Activated CD8-positive, alpha-beta memory T cell treated with anti-CD3 and anti-CD28 coated beads for 48 hours (primary cell): Measurements from ENCODE around the gene MPHOSPH8.
"Not testable (repeated sequence)": the region's sequence is repeated elsewhere in the genome, so short reads cannot be mapped to it uniquely, and the experiment has no call there.

Experiments used
- DNase-seq, 3 experiments: peaks; one replicate each; pipeline ENCODE4 v3.0.0-alpha.2; 2020; ENCODE audit warnings: low read depth in 2 of 3, low spot score in 2 of 3

The MPHOSPH8 gene

DNA sequence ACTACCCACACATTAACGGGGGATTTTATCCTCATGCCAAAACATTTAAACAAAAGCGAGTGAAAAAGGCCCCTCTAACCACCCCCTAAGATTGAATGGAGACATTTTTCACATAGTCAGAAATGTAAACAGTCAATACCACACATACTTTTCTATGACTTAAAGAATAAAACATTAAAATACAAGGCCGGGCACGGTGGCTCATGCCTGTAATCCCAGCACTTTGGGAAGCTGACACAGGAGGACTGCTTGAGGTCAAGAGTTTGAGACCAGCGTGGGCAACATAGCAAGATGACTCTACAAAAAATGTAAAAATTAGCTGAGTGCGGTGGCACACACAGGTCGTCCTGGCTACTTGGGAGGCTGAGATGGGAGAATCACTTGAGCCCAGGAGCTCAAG is 47.3 kb downstream of the MPHOSPH8 start:
- no peak for DNase-seq

DNA sequence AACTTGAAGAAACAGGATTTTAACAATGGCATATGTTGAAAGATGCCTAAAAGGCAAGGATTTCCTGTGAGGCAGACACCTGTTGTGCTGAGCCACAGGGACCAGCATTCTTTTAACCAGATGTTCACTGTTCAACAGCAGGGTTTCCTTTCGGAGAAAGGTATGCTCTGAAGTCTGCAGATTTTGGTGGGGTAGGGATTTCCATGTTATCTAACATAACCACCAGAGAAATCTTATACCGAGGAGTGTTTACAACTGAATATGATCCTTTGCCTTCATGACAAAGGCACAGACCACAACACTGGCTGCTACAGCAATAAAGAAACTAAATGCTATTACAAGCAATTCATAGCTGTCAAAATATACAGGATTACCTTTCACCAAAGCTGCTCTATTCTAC is 48.1 kb downstream of the MPHOSPH8 start:
- no peak for DNase-seq

DNA sequence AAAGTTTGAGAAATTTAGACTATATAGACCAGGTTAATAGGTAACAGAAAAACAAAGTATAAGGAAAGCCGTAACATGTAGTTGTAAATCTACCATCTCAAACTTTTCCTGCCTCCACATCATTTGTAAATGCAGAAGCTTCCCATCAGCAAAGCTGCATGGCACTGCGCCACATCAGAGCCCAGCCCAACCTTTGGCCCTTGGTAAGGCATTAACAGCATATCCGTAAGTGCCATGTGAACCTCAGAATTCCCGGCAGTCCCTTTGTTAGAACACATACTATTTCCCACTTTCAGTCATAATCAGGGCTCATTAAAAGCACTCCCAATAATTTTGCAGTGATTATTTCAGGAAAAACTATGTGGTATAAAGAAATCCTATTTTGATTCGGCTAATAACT is 51.6 kb downstream of the MPHOSPH8 start:
- no peak for DNase-seq

DNA sequence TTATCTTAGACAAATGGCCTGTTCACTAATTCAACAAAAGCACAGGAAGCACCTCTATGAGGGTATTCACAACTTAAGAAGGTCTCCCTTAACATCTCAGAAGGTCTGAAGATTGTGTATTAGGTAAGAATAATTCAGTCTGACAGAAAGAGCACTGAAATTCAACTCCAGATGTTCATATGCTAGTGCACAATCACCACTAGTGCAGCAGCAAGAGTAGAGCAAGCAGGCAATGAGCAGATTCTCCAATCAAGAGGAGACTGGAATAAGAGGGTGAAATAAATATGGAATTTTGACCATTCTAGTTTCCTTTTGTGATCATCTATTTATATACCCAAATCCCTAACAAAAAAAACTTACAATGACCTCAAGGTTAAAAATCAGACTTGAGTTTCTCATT is 52.0 kb downstream of the MPHOSPH8 start:
- no peak for DNase-seq

DNA sequence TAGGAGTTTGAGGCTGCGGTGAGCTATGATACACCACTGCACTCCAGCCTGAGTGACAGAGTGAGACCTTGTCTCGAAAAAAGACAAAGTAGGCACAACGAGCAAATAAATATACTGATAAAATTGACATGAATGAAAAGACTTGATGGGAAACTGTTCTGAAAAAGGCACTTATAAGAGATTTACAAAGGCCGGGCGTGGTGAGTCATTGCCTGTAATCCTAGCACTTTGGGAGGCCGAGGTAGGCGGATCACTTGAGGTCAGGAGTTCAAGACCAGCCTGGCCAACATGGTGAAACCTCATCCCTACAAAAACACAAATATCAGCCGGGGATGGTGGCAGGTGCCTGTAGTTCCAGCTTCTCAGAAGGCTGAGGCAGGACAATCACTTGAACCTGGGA is 58.0 kb downstream of the MPHOSPH8 start:
- DNase-seq, result not testable (repeated sequence)

DNA sequence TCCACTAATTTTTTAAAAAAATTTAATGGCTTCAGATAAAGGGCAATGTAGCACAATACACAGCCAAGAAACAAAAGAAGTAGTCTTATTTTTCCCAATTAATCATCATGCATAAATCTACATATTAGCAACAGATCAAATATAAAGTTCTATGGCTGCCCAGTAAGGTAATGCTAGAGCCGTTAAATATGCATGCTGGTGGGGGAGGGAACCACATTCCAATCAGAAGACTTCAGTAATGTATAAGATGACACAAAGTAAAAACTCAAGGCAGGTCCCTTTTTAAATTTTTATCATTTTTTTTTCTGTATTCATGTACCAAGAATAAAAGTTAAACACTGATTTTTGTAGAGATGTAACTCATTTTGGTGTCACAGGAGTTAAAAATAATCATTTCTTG is 62.0 kb downstream of the MPHOSPH8 start:
- no peak for DNase-seq

DNA sequence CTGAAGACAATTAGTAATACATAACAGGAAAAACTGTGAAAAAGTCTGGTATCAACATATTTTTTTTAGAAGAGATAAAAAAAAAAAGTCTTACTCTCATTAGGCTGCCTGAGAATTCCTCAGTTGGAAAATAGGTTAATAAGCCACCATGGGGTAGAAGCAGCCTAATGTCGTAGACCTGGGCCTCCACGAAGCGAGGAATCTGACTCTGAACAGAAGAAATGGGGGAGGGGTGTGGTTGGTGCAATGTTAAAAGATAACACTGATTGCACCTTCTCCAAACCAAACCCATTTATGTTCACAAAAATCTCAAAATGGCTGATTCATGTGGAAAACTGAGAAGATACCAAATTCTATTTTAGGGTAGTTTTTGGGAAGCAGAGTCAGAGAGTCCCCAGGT is 62.4 kb downstream of the MPHOSPH8 start:
- DNase-seq, result no peak

DNA sequence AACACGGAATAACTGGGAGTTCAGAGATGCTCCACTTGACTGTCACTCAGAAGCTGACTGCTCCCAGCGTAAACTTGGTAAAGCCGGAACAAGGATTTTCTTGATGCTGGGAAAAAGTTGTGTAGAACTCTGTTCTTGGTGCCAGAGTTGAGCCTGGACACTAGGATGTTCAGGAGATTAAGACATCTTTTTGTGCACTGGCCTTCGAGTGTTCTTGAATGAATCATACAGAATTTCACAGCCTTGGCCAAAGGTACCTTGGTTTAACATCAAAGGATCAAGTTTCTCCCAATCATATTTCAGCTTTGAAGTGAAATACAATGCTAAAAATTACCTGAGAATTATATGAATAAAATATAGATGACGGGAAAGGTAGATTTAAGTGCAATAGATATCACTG is 67.5 kb downstream of the MPHOSPH8 start:
- DNase-seq, result not testable (repeated sequence)

DNA sequence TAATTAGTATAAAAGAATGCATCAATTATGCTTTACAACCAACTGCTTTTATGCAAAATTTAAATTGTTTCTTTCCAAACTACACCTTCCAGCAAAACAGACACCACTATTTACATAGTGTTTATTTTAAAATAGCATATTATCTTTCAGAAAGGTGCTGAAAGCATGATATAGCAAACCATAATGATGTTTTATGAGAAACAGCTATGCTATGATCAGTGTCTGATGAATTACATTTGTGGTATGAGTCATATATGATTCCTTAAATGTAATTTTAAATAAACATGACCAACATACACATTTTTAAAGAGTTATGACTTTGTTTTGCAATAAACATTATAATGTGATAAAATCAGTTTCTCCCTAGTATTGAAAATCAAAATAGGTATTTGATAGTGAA is 68.2 kb downstream of the MPHOSPH8 start:
- DNase-seq, result not testable (repeated sequence)

DNA sequence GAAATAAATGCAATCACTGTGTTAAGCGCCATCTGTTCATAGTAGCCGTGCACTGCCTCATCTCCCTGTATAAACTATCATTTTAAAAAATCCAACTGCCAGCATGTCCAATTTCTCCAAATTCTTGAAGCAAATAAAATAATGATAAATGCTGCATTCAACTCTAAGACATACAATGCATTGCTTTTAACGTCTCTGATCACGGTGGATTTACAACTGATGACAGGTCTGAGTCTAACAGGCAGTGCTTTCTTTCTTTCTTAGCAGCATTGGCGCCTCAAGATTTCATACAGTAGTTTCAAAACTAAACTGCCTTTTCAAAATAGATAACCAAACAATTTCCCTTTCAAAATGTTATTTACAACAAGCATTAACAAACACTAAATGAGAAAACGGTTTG is 70.8 kb downstream of the MPHOSPH8 start:
- DNase-seq, result not testable (repeated sequence)

DNA sequence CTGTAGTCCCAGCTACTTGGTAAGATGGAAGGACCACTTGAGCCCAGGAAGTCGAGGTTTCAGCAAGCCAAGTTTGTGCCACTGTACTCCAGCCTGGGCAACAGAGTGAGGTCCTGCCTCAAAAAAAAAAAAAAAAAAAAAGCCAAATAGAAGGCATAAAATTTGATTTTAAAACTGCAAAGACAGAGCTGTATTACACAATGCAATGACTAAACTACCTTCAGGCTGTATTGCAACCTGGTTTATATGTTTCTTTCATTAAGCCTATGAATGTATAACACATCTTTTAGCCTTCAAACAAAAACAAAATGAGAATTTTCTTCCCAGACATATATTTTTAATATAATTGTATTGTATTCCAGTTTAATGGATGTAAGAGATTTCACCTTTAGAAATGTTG is 75.6 kb downstream of the MPHOSPH8 start:
- DNase-seq, result not testable (repeated sequence)

DNA sequence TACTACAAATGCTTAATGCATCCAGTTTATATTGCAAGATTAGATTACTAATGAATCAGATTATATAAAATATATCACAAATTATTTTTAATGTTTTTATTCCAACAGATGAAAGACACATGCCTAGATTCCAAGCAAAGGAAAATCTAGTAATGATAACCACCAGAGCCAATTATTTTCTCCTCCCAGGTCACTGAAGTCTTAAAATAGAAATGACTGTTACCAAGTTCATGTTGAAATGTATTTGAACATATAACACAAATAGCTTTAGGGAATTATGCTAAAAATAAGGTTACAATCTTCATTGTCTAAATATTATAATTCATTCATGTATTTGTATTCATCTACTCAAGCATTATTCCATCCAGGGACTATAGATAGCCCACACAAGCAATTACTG is 76.3 kb downstream of the MPHOSPH8 start:
- not testable (repeated sequence) for DNase-seq

DNA sequence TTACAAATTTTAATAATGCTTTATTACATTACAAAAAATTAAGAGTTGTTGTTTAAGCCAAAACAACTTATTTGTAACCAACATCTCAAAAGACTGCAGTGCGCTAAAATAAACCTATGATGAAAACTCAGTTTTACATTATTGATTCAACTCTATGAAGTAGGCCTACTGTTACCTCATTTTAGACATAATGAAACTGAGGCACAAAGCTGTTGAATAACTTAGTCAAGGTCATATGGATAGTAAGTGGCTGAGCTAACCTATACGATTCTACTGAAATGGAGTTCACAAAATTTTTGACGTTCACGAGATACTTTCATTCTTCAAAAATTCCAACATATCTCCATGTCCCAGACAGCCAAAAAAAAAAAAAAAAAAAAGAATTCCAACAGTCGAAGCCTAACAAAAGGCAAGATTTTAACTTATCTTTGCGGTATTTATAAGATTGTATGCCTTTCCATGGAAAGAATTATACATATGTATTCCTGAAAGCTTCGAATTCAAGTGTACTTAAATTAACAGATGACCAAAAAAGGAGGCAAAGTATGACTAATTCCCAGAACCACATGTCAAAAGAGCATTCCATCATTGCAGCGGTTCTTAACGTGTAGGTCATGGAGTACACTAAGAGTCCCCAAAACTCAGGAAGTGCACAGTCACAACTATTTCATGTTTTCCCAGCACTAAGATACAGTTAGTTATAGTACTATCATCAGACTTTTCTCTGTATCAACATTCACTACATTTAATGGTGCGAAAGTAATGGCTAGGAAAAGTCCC is 79.9 kb downstream of the MPHOSPH8 start:
- DNase-seq, result no peak

DNA sequence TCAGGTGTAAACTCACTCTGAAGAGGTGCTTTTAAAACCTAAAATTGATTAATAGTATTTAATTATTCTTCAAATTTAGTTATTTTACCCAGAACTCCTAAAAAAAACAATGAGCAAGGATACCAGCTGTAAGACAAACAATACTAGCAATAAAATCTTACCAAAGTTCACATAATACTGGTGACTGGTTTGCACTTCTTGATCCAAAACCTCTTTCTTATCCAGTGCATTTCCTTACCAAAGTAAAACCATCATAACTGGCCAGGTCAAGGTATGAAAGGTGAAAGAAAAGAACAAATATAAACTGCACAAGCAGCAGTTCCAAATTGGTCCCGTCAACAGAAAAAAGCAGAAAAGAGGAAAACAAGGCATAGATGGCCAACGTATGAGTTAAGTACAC is 86.6 kb downstream of the MPHOSPH8 start:
- DNase-seq, result no peak
